HG03175 (cell line): ENCODE measurements around the gene MGLL.

Experiments
- ATAC-seq: cut with Tn5 transposase; IDR thresholded peaks from one replicate; pipeline ENCODE4 v1.9.1; 2021; ENCODE audit warnings: mild to moderate bottlenecking, moderate library complexity; ENCODE audit not compliant: unreplicated experiment

Gene MGLL

GRCh38 chr3:127639173-127640041 lies 182.9 kb downstream of the MGLL start:
- ATAC-seq, result no peak
